ENCODE measurements around the gene RESP18. TPM values are rescaled to one million over a fixed set of nuclear protein-coding genes. Genes with fewer than 3 reads are reported as not detected.

RESP18 gene
- total and polyA plus RNA-seq, 5 donors, result not detected

GRCh38 chr2:219354582-219354981 is 22.0 kb upstream of the RESP18 start:
- Histone ChIP-seq H3K9me3 (ENCODE audit: control insufficient read depth, low read length) (no peaks in the 10 kb centered on the region), H3K4me3 (ENCODE audit: low read length) (no peak overlapping the region), H3K4me1 (ENCODE audit: control insufficient read depth, insufficient read depth, low read length) (peaks cover 3% of the 10 kb centered on the region), H3K27me3 (ENCODE audit: control insufficient read depth, insufficient read depth) (no peaks in the 10 kb centered on the region), H3K27ac (ENCODE audit: low read length) (no peak overlapping the region)
- DNase-seq, result no peak
- no peak for ATAC-seq
- intact Hi-C loops (cut with DNase I), result no loop called here
- WGBS, result 70% methylated on average over 4 of the region's 4 CpGs

GRCh38 chr2:219353129-219353528 is 20.6 kb upstream of the RESP18 start:
- 80% methylated on average over 5 of the region's 5 CpGs for WGBS
- Histone ChIP-seq H3K27me3 (ENCODE audit: control insufficient read depth, insufficient read depth) (no peaks in the 10 kb centered on the region), H3K4me3 (ENCODE audit: low read length) (no peak overlapping the region), H3K9me3 (ENCODE audit: control insufficient read depth, low read length) (no peaks in the 10 kb centered on the region), H3K27ac (ENCODE audit: low read length) (no peak overlapping the region), H3K4me1 (ENCODE audit: control insufficient read depth, insufficient read depth, low read length) (peaks cover 1% of the 10 kb centered on the region)
- ATAC-seq (no peak), DNase-seq (no peak)
- intact Hi-C loops (cut with DNase I), result no loop called here

- Histone ChIP-seq H3K9me3 (ENCODE audit: control insufficient read depth, low read length) (no peaks in the 10 kb centered on the region), H3K4me3 (ENCODE audit: low read length) (no peak overlapping the region), H3K27ac (ENCODE audit: low read length) (no peak overlapping the region), H3K4me1 (ENCODE audit: control insufficient read depth, insufficient read depth, low read length) (no peaks in the 10 kb centered on the region), H3K27me3 (ENCODE audit: control insufficient read depth, insufficient read depth) (no peaks in the 10 kb centered on the region)
- DNase-seq, result peak in 2 of 3 donors; percentile 29 to 68
- 13% methylated on average over 5 of the region's 5 CpGs for WGBS
- peak; percentile 38 to 61 for ATAC-seq
- intact Hi-C loops (cut with DNase I), result no loop called here
Observed at GRCh38 chr2:219352448-219353023, 20.0 kb upstream of the RESP18 start.

- 46% methylated on average over 4 of the region's 4 CpGs for WGBS
- no peaks in the 10 kb centered on the region for H3K27me3 ChIP-seq (ENCODE audit: control insufficient read depth, insufficient read depth)
Observed at GRCh38 chr2:219350710-219351221, 18.2 kb upstream of the RESP18 start.

GRCh38 chr2:219350215-219350614 is 17.7 kb upstream of the RESP18 start:
- H3K4me1 ChIP-seq (ENCODE audit: control insufficient read depth, insufficient read depth, low read length), result no peaks in the 10 kb centered on the region
- intact Hi-C loops (cut with DNase I), result no loop called here

More at GRCh38 chr2:219350710-219351221, 18.2 kb upstream of the RESP18 start:
- ATAC-seq, result no peak
- no peaks in the 10 kb centered on the region for H3K4me1 ChIP-seq (ENCODE audit: control insufficient read depth, insufficient read depth, low read length)
- H3K27ac ChIP-seq (ENCODE audit: low read length), result no peak overlapping the region
- no peak for DNase-seq
- no peaks in the 10 kb centered on the region for H3K9me3 ChIP-seq (ENCODE audit: control insufficient read depth, low read length)
- intact Hi-C loops (cut with DNase I), result no loop called here
- no peak overlapping the region for H3K4me3 ChIP-seq (ENCODE audit: low read length)

GRCh38 chr2:219344751-219345430 is 12.3 kb upstream of the RESP18 start:
- ATAC-seq, result peak; percentile 31 to 39
- Histone ChIP-seq H3K4me3 (ENCODE audit: low read length) (no peak overlapping the region), H3K27ac (ENCODE audit: low read length) (no peak overlapping the region), H3K9me3 (ENCODE audit: control insufficient read depth, low read length) (no peaks in the 10 kb centered on the region), H3K27me3 (ENCODE audit: control insufficient read depth, insufficient read depth) (no peaks in the 10 kb centered on the region), H3K4me1 (ENCODE audit: control insufficient read depth, insufficient read depth, low read length) (no peaks in the 10 kb centered on the region)
- intact Hi-C loops (cut with DNase I), result no loop called here
- DNase-seq, result peak; percentile 57 to 84 (median 69)
- WGBS, result 37% methylated on average over 6 of the region's 6 CpGs

More at GRCh38 chr2:219350215-219350614, 17.7 kb upstream of the RESP18 start:
- DNase-seq (no peak), ATAC-seq (no peak)
- Histone ChIP-seq H3K27ac (ENCODE audit: low read length) (no peak overlapping the region), H3K27me3 (ENCODE audit: control insufficient read depth, insufficient read depth) (no peaks in the 10 kb centered on the region), H3K4me3 (ENCODE audit: low read length) (no peak overlapping the region), H3K9me3 (ENCODE audit: control insufficient read depth, low read length) (no peaks in the 10 kb centered on the region)
- WGBS, result 72% methylated on average over 3 of the region's 3 CpGs

GRCh38 chr2:219335373-219335786 is 2.8 kb upstream of the RESP18 start:
- Histone ChIP-seq H3K4me1 (ENCODE audit: control insufficient read depth, insufficient read depth, low read length) (no peaks in the 10 kb centered on the region), H3K9me3 (ENCODE audit: control insufficient read depth, low read length) (no peaks in the 10 kb centered on the region), H3K4me3 (ENCODE audit: low read length) (no peak overlapping the region), H3K27me3 (ENCODE audit: control insufficient read depth, insufficient read depth) (peaks cover 10% of the 10 kb centered on the region), H3K27ac (ENCODE audit: low read length) (no peak overlapping the region)
- no peak for DNase-seq
- 52% methylated on average over 5 of the region's 5 CpGs for WGBS
- no peak for ATAC-seq
- intact Hi-C loops (cut with DNase I), result no loop called here

GRCh38 chr2:219334076-219334475 is 1.5 kb upstream of the RESP18 start:
- DNase-seq, result no peak
- H3K4me1 ChIP-seq (ENCODE audit: control insufficient read depth, insufficient read depth, low read length), result no peaks in the 10 kb centered on the region
- H3K27me3 ChIP-seq (ENCODE audit: control insufficient read depth, insufficient read depth), result peaks cover 10% of the 10 kb centered on the region
- no peak overlapping the region for H3K4me3 ChIP-seq (ENCODE audit: low read length)
- ATAC-seq, result no peak
- WGBS, result 92% methylated on average over 2 of the region's 2 CpGs
- H3K27ac ChIP-seq (ENCODE audit: low read length), result no peak overlapping the region
- intact Hi-C loops (cut with DNase I), result no loop called here
- H3K9me3 ChIP-seq (ENCODE audit: control insufficient read depth, low read length), result no peaks in the 10 kb centered on the region

- no peaks in the 10 kb centered on the region for H3K9me3 ChIP-seq (ENCODE audit: control insufficient read depth, low read length)
- no peaks in the 10 kb centered on the region for H3K4me1 ChIP-seq (ENCODE audit: control insufficient read depth, insufficient read depth, low read length)
- H3K27ac ChIP-seq (ENCODE audit: low read length), result no peak overlapping the region
- ATAC-seq, result peak; percentile 73 to 80
- DNase-seq, result peak; percentile 32 to 79 (median 75)
- H3K27me3 ChIP-seq (ENCODE audit: control insufficient read depth, insufficient read depth), result peaks cover 10% of the 10 kb centered on the region
- intact Hi-C loops (cut with DNase I), result no loop called here
- H3K4me3 ChIP-seq (ENCODE audit: low read length), result no peak overlapping the region
- 8% methylated on average over 39 of the region's 39 CpGs for WGBS
Observed at GRCh38 chr2:219331560-219332213, 857 bp downstream of the RESP18 start.

- Histone ChIP-seq H3K4me3 (ENCODE audit: low read length) (no peak overlapping the region), H3K27ac (ENCODE audit: low read length) (no peak overlapping the region), H3K4me1 (ENCODE audit: control insufficient read depth, insufficient read depth, low read length) (no peaks in the 10 kb centered on the region), H3K9me3 (ENCODE audit: control insufficient read depth, low read length) (no peaks in the 10 kb centered on the region), H3K27me3 (ENCODE audit: control insufficient read depth, insufficient read depth) (no peaks in the 10 kb centered on the region)
- WGBS, result 46% methylated on average over 2 of the region's 2 CpGs
- no peak for DNase-seq
- intact Hi-C loops (cut with DNase I), result no loop called here
- no peak for ATAC-seq
Observed at GRCh38 chr2:219327719-219328118, 4.8 kb downstream of the RESP18 start.

GRCh38 chr2:219325657-219326315 is 6.8 kb downstream of the RESP18 start:
- H3K4me3 ChIP-seq (ENCODE audit: low read length), result no peak overlapping the region
- no peak overlapping the region for H3K27ac ChIP-seq (ENCODE audit: low read length)
- 70% methylated on average over 9 of the region's 9 CpGs for WGBS
- DNase-seq, result no peak
- intact Hi-C loops (cut with DNase I), result no loop called here
- ATAC-seq, result no peak
- no peaks in the 10 kb centered on the region for H3K4me1 ChIP-seq (ENCODE audit: control insufficient read depth, insufficient read depth, low read length)
- no peaks in the 10 kb centered on the region for H3K9me3 ChIP-seq (ENCODE audit: control insufficient read depth, low read length)
- H3K27me3 ChIP-seq (ENCODE audit: control insufficient read depth, insufficient read depth), result peaks cover 5% of the 10 kb centered on the region

Data from right cardiac atrium (tissue), 5 donors.